Adipose tissue (tissue), 3 donors: ENCODE results near the gene DPRX. TPM values are rescaled to one million over a fixed set of nuclear protein-coding genes. Genes with fewer than 3 reads are reported as not detected.

Experiments
- H3K27ac ChIP-seq: one replicate; pipeline ENCODE4 v1.5.1; 2013; ENCODE audit warnings: low read depth, low read length
- WGBS, 3 donors: extraction: QIAGEN DNeasy Blood & Tissue Kit; methylation state at CpG; one replicate each; pipeline ENCODE4 v1.1.7; 2013; 5-methylcytosine and 5-hydroxymethylcytosine counted together
- polyA plus RNA-seq, 3 donors: library from polyadenylated mRNA; stranded (reverse); fragments of 200-250 nt; gene quantifications; one replicate each; pipeline ENCODE4 v1.2.3, GENCODE V29; 2013
- donor health status: healthy with polysubstance abuse.
- donor health status: Bipolar disorder and iron deficiency.
- donor health status: healthy.

The DPRX gene
- polyA plus RNA-seq, 3 donors: 0.12 TPM; not detected in 2

- WGBS, 3 donors: 43 to 49% (median 47%) methylated on average over 3 of the region's 3 CpGs
- H3K27ac ChIP-seq: no peak overlapping the region
These were observed 39.9 kb downstream of the DPRX start for GRCh38 chr19:53671663-53672062.

Other genes with a start within 250 kb of the DPRX start
- 1 to 10 TPM; 2.5 to 7.0 (median 3.6) TPM for gene ZNF765, start 236.8 kb upstream of the DPRX start, polyA plus RNA-seq
- 1 to 10 TPM; 5.1 to 7.6 (median 7.1) TPM for gene ZNF761, start 200.0 kb upstream of the DPRX start, polyA plus RNA-seq
- gene ZNF813, start 164.3 kb upstream of the DPRX start, polyA plus RNA-seq: 1 to 10 TPM in 1 of 3 donors, under 1 TPM in 2; 0.74 to 1.1 (median 0.95) TPM
- 100 to 1,000 TPM in 1 of 3 donors, 10 to 100 TPM in 1, 1 to 10 TPM in 1; 7.6 to 200 (median 21.3) TPM for gene ZNF331, start 93.9 kb upstream of the DPRX start, polyA plus RNA-seq
- 1 to 10 TPM in 2 of 3 donors, under 1 TPM in 1; 0.08 to 1.8 (median 1.1) TPM for gene NLRP12, start 192.3 kb downstream of the DPRX start, polyA plus RNA-seq
- 100 to 1,000 TPM in 1 of 3 donors, 10 to 100 TPM in 2; 26.0 to 191 (median 94.4) TPM for gene MYADM, start 235.9 kb downstream of the DPRX start, polyA plus RNA-seq